ENCODE data around the gene ZFYVE28. TPM values are rescaled to one million over a fixed set of nuclear protein-coding genes. Genes with fewer than 3 reads are reported as not detected.

The ZFYVE28 gene
- total RNA-seq, 1 donor from 2014 or later = 3.3 TPM

- peak; percentile 43 for DNase-seq (ENCODE audit: low spot score)
Observed at GRCh38 chr4:2341911-2342652, 76.4 kb downstream of the ZFYVE28 start.

GRCh38 chr4:2341261-2341841 lies 77.1 kb downstream of the ZFYVE28 start:
- peak; percentile 90 for DNase-seq (ENCODE audit: low spot score)
- H3K36me3 Mint-ChIP-seq (ENCODE audit: low read depth) = peaks cover 9% of the 10 kb centered on the region
- H3K4me1 Mint-ChIP-seq (ENCODE audit: low read depth) = no peaks in the 10 kb centered on the region
- H3K4me3 Mint-ChIP-seq (ENCODE audit: unreplicated experiment) = no peak overlapping the region
- TF ChIP-seq, protein P1, sequence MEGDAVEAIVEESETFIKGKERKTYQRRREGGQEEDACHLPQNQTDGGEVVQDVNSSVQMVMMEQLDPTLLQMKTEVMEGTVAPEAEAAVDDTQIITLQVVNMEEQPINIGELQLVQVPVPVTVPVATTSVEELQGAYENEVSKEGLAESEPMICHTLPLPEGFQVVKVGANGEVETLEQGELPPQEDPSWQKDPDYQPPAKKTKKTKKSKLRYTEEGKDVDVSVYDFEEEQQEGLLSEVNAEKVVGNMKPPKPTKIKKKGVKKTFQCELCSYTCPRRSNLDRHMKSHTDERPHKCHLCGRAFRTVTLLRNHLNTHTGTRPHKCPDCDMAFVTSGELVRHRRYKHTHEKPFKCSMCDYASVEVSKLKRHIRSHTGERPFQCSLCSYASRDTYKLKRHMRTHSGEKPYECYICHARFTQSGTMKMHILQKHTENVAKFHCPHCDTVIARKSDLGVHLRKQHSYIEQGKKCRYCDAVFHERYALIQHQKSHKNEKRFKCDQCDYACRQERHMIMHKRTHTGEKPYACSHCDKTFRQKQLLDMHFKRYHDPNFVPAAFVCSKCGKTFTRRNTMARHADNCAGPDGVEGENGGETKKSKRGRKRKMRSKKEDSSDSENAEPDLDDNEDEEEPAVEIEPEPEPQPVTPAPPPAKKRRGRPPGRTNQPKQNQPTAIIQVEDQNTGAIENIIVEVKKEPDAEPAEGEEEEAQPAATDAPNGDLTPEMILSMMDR (IDR thresholded peaks at IDR 0.05) = no peak
- peaks cover 8% of the 10 kb centered on the region for H3K9me3 Mint-ChIP-seq (ENCODE audit: low read depth)
- no peak overlapping the region for H3K27ac Mint-ChIP-seq (ENCODE audit: unreplicated experiment)
- peaks cover 7% of the 10 kb centered on the region for H3K27me3 Mint-ChIP-seq (ENCODE audit: low read depth)

More at GRCh38 chr4:2341911-2342652, 76.4 kb downstream of the ZFYVE28 start:
- Mint-ChIP-seq H3K4me3 (ENCODE audit: unreplicated experiment) (no peak overlapping the region), H3K36me3 (ENCODE audit: low read depth) (peaks cover 9% of the 10 kb centered on the region), H3K4me1 (ENCODE audit: low read depth) (no peaks in the 10 kb centered on the region), H3K9me3 (ENCODE audit: low read depth) (peaks cover 13% of the 10 kb centered on the region), H3K27ac (ENCODE audit: unreplicated experiment) (no peak overlapping the region), H3K27me3 (ENCODE audit: low read depth) (peaks cover 7% of the 10 kb centered on the region)
- TF ChIP-seq, protein P1 (IDR thresholded peaks at IDR 0.05) = no peak

GRCh38 chr4:2340272-2341061 lies 78.0 kb downstream of the ZFYVE28 start:
- Mint-ChIP-seq H3K9me3 (ENCODE audit: low read depth) (peaks cover 5% of the 10 kb centered on the region), H3K4me3 (ENCODE audit: unreplicated experiment) (no peak overlapping the region), H3K27ac (ENCODE audit: unreplicated experiment) (no peak overlapping the region), H3K36me3 (ENCODE audit: low read depth) (peaks cover 9% of the 10 kb centered on the region), H3K27me3 (ENCODE audit: low read depth) (peaks cover 7% of the 10 kb centered on the region), H3K4me1 (ENCODE audit: low read depth) (no peaks in the 10 kb centered on the region)
- DNase-seq (ENCODE audit: low spot score) = peak; percentile 79
- TF ChIP-seq, protein P1 (IDR thresholded peaks at IDR 0.05) = no peak

GRCh38 chr4:2339458-2340271 lies 78.8 kb downstream of the ZFYVE28 start:
- no peaks in the 10 kb centered on the region for H3K4me1 Mint-ChIP-seq (ENCODE audit: low read depth)
- TF ChIP-seq, protein P1 (IDR thresholded peaks at IDR 0.05) = no peak
- H3K27me3 Mint-ChIP-seq (ENCODE audit: low read depth) = peaks cover 7% of the 10 kb centered on the region
- H3K27ac Mint-ChIP-seq (ENCODE audit: unreplicated experiment) = no peak overlapping the region
- H3K4me3 Mint-ChIP-seq (ENCODE audit: unreplicated experiment) = no peak overlapping the region
- H3K9me3 Mint-ChIP-seq (ENCODE audit: low read depth) = no peaks in the 10 kb centered on the region
- peaks cover 5% of the 10 kb centered on the region for H3K36me3 Mint-ChIP-seq (ENCODE audit: low read depth)
- peak; percentile 83 for DNase-seq (ENCODE audit: low spot score)
